K562 (cell line): ENCODE measurements around the gene N4BP2. TPM values are rescaled to one million over a fixed set of nuclear protein-coding genes. Genes with fewer than 3 reads are reported as not detected.
A peak's percentile ranks its signal among the peaks of the same experiment; 100 is the strongest.

ENCODE experiments used
- ARID1B ChIP-seq: fragments of 450-650 bp; IDR thresholded peaks from 2 replicates; pipeline ENCODE4 v1.6.1; 2016; ENCODE audit warnings: antibody characterized with exemption, mild to moderate bottlenecking, inconsistent platforms
- ARID4B ChIP-seq: sonication (generic); formaldehyde crosslinking; IDR thresholded peaks from 2 replicates; pipeline ENCODE4 v1.8.0; 2022; ENCODE audit warnings: mild to moderate bottlenecking, missing genetic modification reagents
- CREM ChIP-seq: IDR thresholded peaks from 2 replicates; pipeline ENCODE4 v1.6.1; 2014; ENCODE audit warnings: antibody characterized with exemption, low read depth
- ETV5 ChIP-seq: sonication (generic); formaldehyde crosslinking; IDR thresholded peaks from 2 replicates; pipeline ENCODE4 v1.4.0; 2020; ENCODE audit warnings: low read depth, mild to moderate bottlenecking, missing genetic modification reagents
- FOXJ3 ChIP-seq: sonication (generic); formaldehyde crosslinking; IDR thresholded peaks from 2 replicates; pipeline ENCODE4 v1.4.0; 2020; ENCODE audit warnings: mild to moderate bottlenecking, missing genetic modification reagents
- GABPA ChIP-seq: fragments of 200-800 bp; sonication (Bioruptor generic); conservative IDR thresholded peaks from 2 replicates; pipeline ENCODE4 v1.6.1; 2016; ENCODE audit warnings: low read depth, missing genetic modification characterization, missing compliant biosample characterization
- L3MBTL2 ChIP-seq: fragments of 450-650 bp; IDR thresholded peaks from 2 replicates; pipeline ENCODE4 v1.6.1; 2016; ENCODE audit warnings: mild to moderate bottlenecking, moderate library complexity
- PHF20 ChIP-seq: fragments of 450-650 bp; IDR thresholded peaks from 2 replicates; pipeline ENCODE4 v1.6.1; 2018; ENCODE audit not compliant: partially characterized antibody
- POLR2B ChIP-seq: fragments of 450-650 bp; IDR thresholded peaks from 2 replicates; pipeline ENCODE4 v1.6.1; 2018; ENCODE audit warnings: low read depth; ENCODE audit not compliant: partially characterized antibody
- RBM22 ChIP-seq: fragments of 200-400 bp; formaldehyde crosslinking; IDR thresholded peaks from 2 replicates; pipeline ENCODE4 v1.6.1; 2018; ENCODE audit warnings: low read length, low read depth; ENCODE audit not compliant: poor library complexity, severe bottlenecking
- SIRT6 ChIP-seq: IDR thresholded peaks from one replicate; pipeline ENCODE4 v1.6.1; 2012; ENCODE audit warnings: low read depth, mild to moderate bottlenecking, control low read depth, inconsistent platforms, low read length, moderate library complexity
- SMAD4 ChIP-seq: fragments of 250-450 bp; sonication (Bioruptor Pico); conservative IDR thresholded peaks from 2 replicates; pipeline ENCODE4 v1.8.0; 2021; ENCODE audit warnings: inconsistent platforms, mild to moderate bottlenecking, moderate library complexity
- ZEB2 ChIP-seq: fragments of 450-650 bp; IDR thresholded peaks from 2 replicates; pipeline ENCODE4 v1.6.1; 2016
- ZNF77 ChIP-seq: fragments of 250-450 bp; sonication (Bioruptor Pico); IDR thresholded peaks from 2 replicates; pipeline ENCODE4 v1.5.0; 2020
- polyA plus RNA-seq, 8 experiments: library from polyadenylated mRNA; depleted of rRNA in 4 of 8; stranded (reverse) in 5 of 8; unstranded in 3 of 8; fragments of >200 nt; fragmentation: Nextera tagmentation in 2 of 8; fragmentation: Illumina TruSeq in 1 of 8; extraction: Ambion mirVana in 2 of 8; extraction: Trizol in 1 of 8; gene quantifications; 2 replicates each; pipeline versions ENCODE4 v1.2.1 to v1.2.3, GENCODE V29; 2011 to 2014; ENCODE audit warnings: inconsistent platforms in 1 of 8, missing spikeins in 1 of 8
- total RNA-seq, 7 experiments: library from RNA; depleted of rRNA in 6 of 7; stranded (reverse); fragments of >200 nt in 6 of 7; fragmentation: Illumina TruSeq in 2 of 7; extraction: Trizol in 2 of 7; gene quantifications; 2 replicates each; pipeline versions ENCODE4 v1.2.1 to v1.2.3, GENCODE V29; 2011 to 2021; ENCODE audit warnings: low replicate concordance in 1 of 7
- TF ChIP-seq, protein P1 (sequence below): fragments of 250-450 bp; sonication (Bioruptor Pico); IDR thresholded peaks from 2 replicates; pipeline ENCODE4 v1.5.0; 2020; ENCODE audit warnings: mild to moderate bottlenecking
- TF ChIP-seq, protein P2 (sequence below): fragments of 450-650 bp; formaldehyde crosslinking; IDR thresholded peaks from 2 replicates; pipeline ENCODE4 v1.4.0; 2022; ENCODE audit warnings: mild to moderate bottlenecking, moderate library complexity
- TF ChIP-seq, protein P3 (sequence below): fragments of 450-650 bp; IDR thresholded peaks from 2 replicates; pipeline ENCODE4 v1.6.1; 2017; ENCODE audit warnings: antibody characterized with exemption, mild to moderate bottlenecking

N4BP2 gene
- total and polyA plus RNA-seq, 9 of the 15 experiments (the other 6 are each of a cell fraction or from before 2014, with no cell fraction given): 2.7 to 12.6 (median 7.6) TPM

- TF ChIP-seq, protein P1, sequence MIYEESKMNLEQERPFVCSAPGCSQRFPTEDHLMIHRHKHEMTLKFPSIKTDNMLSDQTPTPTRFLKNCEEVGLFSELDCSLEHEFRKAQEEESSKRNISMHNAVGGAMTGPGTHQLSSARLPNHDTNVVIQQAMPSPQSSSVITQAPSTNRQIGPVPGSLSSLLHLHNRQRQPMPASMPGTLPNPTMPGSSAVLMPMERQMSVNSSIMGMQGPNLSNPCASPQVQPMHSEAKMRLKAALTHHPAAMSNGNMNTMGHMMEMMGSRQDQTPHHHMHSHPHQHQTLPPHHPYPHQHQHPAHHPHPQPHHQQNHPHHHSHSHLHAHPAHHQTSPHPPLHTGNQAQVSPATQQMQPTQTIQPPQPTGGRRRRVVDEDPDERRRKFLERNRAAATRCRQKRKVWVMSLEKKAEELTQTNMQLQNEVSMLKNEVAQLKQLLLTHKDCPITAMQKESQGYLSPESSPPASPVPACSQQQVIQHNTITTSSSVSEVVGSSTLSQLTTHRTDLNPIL (CRISPR knock-in tag): no peak
- TF ChIP-seq CREM (peak; percentile 9; the same call in 1 of the 2 replicates), L3MBTL2 (peak; percentile 61; the same call in 1 of the 2 replicates), ZEB2 (no peak), ETV5 (CRISPR knock-in tag) (peak; percentile 59; the same call in 1 of the 2 replicates), ARID1B (0 out of 2 replicates have a peak, but pooled peaks have one; percentile 10), ARID4B (no peak), GABPA (tag) (no peak; the same call in none of the 2 replicates), POLR2B (peak; percentile 3), ZNF77 (CRISPR knock-in tag) (no peak), SMAD4 (CRISPR knock-in tag) (peak; percentile 59), SIRT6 (no peak), PHF20 (no peak), FOXJ3 (CRISPR knock-in tag) (no peak), RBM22 (peak; percentile 84)
- TF ChIP-seq, protein P2, sequence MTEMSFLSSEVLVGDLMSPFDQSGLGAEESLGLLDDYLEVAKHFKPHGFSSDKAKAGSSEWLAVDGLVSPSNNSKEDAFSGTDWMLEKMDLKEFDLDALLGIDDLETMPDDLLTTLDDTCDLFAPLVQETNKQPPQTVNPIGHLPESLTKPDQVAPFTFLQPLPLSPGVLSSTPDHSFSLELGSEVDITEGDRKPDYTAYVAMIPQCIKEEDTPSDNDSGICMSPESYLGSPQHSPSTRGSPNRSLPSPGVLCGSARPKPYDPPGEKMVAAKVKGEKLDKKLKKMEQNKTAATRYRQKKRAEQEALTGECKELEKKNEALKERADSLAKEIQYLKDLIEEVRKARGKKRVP (CRISPR knock-in tag): 0 out of 2 replicates have a peak, but pooled peaks have one; percentile 39
- TF ChIP-seq, protein P3, sequence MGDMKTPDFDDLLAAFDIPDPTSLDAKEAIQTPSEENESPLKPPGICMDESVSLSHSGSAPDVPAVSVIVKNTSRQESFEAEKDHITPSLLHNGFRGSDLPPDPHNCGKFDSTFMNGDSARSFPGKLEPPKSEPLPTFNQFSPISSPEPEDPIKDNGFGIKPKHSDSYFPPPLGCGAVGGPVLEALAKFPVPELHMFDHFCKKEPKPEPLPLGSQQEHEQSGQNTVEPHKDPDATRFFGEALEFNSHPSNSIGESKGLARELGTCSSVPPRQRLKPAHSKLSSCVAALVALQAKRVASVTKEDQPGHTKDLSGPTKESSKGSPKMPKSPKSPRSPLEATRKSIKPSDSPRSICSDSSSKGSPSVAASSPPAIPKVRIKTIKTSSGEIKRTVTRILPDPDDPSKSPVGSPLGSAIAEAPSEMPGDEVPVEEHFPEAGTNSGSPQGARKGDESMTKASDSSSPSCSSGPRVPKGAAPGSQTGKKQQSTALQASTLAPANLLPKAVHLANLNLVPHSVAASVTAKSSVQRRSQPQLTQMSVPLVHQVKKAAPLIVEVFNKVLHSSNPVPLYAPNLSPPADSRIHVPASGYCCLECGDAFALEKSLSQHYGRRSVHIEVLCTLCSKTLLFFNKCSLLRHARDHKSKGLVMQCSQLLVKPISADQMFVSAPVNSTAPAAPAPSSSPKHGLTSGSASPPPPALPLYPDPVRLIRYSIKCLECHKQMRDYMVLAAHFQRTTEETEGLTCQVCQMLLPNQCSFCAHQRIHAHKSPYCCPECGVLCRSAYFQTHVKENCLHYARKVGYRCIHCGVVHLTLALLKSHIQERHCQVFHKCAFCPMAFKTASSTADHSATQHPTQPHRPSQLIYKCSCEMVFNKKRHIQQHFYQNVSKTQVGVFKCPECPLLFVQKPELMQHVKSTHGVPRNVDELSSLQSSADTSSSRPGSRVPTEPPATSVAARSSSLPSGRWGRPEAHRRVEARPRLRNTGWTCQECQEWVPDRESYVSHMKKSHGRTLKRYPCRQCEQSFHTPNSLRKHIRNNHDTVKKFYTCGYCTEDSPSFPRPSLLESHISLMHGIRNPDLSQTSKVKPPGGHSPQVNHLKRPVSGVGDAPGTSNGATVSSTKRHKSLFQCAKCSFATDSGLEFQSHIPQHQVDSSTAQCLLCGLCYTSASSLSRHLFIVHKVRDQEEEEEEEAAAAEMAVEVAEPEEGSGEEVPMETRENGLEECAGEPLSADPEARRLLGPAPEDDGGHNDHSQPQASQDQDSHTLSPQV: peak; percentile 81; the same call in 1 of the 2 replicates
These were observed 561 bp upstream of the N4BP2 start (continued) for GRCh38 chr4:40055863-40056715.
